Measurements from ENCODE around the gene ATRAID.

DNA sequence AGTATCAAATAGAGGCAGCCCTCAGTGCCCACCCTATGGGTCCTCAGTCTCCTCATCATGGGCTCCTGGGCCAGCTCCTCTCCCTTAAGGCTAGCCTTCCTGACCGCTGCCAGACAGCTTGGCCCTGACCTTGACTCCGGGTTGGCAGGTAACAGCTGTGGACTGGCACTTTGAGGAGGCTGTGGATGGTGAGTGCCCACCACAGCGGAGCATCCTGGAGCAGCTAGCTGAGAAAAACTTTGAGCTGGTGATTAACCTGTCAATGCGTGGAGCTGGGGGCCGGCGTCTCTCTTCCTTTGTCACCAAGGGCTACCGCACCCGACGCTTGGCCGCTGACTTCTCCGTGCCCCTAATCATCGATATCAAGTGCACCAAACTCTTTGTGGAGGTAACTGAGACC lies 24.3 kb downstream of the ATRAID start:
- TF ChIP-seq TAF1 (IDR thresholded peaks at IDR 0.05; ENCODE audit: low read depth, low read length) (no peak), POLR2A (IDR thresholded peaks at IDR 0.05; ENCODE audit: low read depth, low read length) (no peak)

All from GM12891 (cell line).